Bronchial epithelial cell (primary cell): ENCODE measurements around the gene CXADR. TPM values are rescaled to one million over a fixed set of nuclear protein-coding genes. Genes with fewer than 3 reads are reported as not detected.

ENCODE experiments used
- DNase-seq: peaks from one replicate; pipeline ENCODE4 v3.0.0-alpha.2; 2010; ENCODE audit warnings: low read depth
- FAIRE-seq: peaks from 2 replicates; lab custom pipeline; 2011; peaks lifted over from hg19 to GRCh38; lab: Jason Lieb, UNC
- H3K27me3 ChIP-seq: 2 replicates; pipeline ENCODE4 v1.5.1; 2011; ENCODE audit warnings: low read length; ENCODE audit not compliant: control insufficient read depth, insufficient read depth
- H3K36me3 ChIP-seq: 2 replicates; pipeline ENCODE4 v1.5.1; 2011; ENCODE audit warnings: low read length; ENCODE audit not compliant: control insufficient read depth, insufficient read depth
- H3K4me3 ChIP-seq: 2 replicates; pipeline ENCODE4 v1.5.1; 2011; ENCODE audit warnings: mild to moderate bottlenecking, low read depth, low read length, control low read depth
- CTCF ChIP-seq: IDR thresholded peaks from 2 replicates; pipeline ENCODE4 v1.5.1; 2011; ENCODE audit warnings: mild to moderate bottlenecking, moderate library complexity, low read length, control low read depth, inconsistent platforms; ENCODE audit not compliant: insufficient read depth, severe bottlenecking
- total RNA-seq: library from RNA; depleted of rRNA; stranded (reverse); fragments of >200 nt; gene quantifications from 2 replicates; pipeline ENCODE4 v1.2.1, GENCODE V29; 2014

Gene CXADR
- total RNA-seq, 1 donor from 2014 or later, result 27.9 TPM

- DNase-seq (no peak), FAIRE-seq (no peak)
- no peak overlapping the region for H3K4me3 ChIP-seq
- no peaks in the 10 kb centered on the region for H3K36me3 ChIP-seq
- no peak for TF ChIP-seq CTCF
- no peaks in the 10 kb centered on the region for H3K27me3 ChIP-seq
These were observed 64.9 kb downstream of the CXADR start for GRCh38 chr21:17577701-17578100.

GRCh38 chr21:17578162-17578561, 65.3 kb downstream of the CXADR start:
- Histone ChIP-seq H3K27me3 (no peaks in the 10 kb centered on the region), H3K4me3 (no peak overlapping the region), H3K36me3 (no peaks in the 10 kb centered on the region)
- FAIRE-seq, result no peak
- TF ChIP-seq CTCF, result no peak
- no peak for DNase-seq

GRCh38 chr21:17578876-17579275, 66.0 kb downstream of the CXADR start:
- H3K4me3 ChIP-seq, result no peak overlapping the region
- FAIRE-seq (no peak), DNase-seq (no peak)
- H3K27me3 ChIP-seq, result no peaks in the 10 kb centered on the region
- no peak for TF ChIP-seq CTCF
- H3K36me3 ChIP-seq, result no peaks in the 10 kb centered on the region

- Histone ChIP-seq H3K27me3 (no peaks in the 10 kb centered on the region), H3K36me3 (no peaks in the 10 kb centered on the region), H3K4me3 (no peak overlapping the region)
- FAIRE-seq (no peak), DNase-seq (no peak)
- no peak for TF ChIP-seq CTCF
These were observed 67.5 kb downstream of the CXADR start for GRCh38 chr21:17580319-17580718.

GRCh38 chr21:17583898-17584297, 71.1 kb downstream of the CXADR start:
- Histone ChIP-seq H3K4me3 (no peak overlapping the region), H3K36me3 (no peaks in the 10 kb centered on the region), H3K27me3 (no peaks in the 10 kb centered on the region)
- FAIRE-seq (no peak), DNase-seq (no peak)
- no peak for TF ChIP-seq CTCF

GRCh38 chr21:17585875-17586450, 73.1 kb downstream of the CXADR start:
- Histone ChIP-seq H3K27me3 (no peaks in the 10 kb centered on the region), H3K36me3 (no peaks in the 10 kb centered on the region), H3K4me3 (no peak overlapping the region)
- FAIRE-seq (no peak), DNase-seq (peak; percentile 50)
- peak; percentile 47 for TF ChIP-seq CTCF
